LNCaP clone FGC (cell line): ENCODE data around the gene MKKS.
A peak's percentile ranks its signal among the peaks of the same experiment; 100 is the strongest.

ENCODE experiments used
- DNase-seq: peaks from one replicate; pipeline ENCODE4 v3.0.0-alpha.2; 2011; ENCODE audit warnings: low read depth
- H3K4me3 ChIP-seq: 2 replicates; pipeline ENCODE4 v1.5.1; 2011; ENCODE audit warnings: mild to moderate bottlenecking, low read depth, low read length, control low read depth
- TF ChIP-seq, protein P1 (sequence below): IDR thresholded peaks from 2 replicates; pipeline ENCODE4 v1.5.1; 2012; ENCODE audit warnings: mild to moderate bottlenecking; ENCODE audit not compliant: control insufficient read depth, insufficient read depth; ENCODE audit errors: extremely low read depth

MKKS gene

DNA sequence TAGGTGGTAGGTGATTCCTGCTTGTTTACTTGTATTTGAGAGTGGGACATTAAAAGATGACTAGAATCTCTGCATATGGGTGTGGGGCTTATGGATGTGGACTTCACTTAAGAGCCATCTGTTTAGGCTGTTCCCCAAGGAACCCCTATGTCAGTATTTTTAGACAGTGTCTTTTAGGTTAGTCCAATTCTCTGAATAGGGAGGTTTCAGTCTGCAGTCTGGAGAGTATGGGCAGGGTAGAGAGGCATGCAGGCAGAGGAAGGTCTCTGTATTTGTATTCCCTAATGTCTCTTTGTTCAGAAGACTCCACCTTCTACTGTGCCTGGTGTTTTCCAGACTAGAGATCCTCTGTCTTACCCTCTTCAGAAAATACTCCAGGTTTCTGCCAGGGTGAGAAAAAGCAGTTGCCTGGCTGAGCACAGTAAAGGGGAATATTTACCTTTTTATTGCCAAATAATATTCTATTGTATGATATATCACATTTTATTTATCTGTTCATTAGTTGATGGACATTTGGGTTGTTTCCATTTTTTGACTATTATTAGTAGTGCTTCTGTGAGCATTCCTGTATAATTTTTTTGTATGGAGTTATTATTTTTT is 20.2 kb upstream of the MKKS start:
- TF ChIP-seq, protein P1, sequence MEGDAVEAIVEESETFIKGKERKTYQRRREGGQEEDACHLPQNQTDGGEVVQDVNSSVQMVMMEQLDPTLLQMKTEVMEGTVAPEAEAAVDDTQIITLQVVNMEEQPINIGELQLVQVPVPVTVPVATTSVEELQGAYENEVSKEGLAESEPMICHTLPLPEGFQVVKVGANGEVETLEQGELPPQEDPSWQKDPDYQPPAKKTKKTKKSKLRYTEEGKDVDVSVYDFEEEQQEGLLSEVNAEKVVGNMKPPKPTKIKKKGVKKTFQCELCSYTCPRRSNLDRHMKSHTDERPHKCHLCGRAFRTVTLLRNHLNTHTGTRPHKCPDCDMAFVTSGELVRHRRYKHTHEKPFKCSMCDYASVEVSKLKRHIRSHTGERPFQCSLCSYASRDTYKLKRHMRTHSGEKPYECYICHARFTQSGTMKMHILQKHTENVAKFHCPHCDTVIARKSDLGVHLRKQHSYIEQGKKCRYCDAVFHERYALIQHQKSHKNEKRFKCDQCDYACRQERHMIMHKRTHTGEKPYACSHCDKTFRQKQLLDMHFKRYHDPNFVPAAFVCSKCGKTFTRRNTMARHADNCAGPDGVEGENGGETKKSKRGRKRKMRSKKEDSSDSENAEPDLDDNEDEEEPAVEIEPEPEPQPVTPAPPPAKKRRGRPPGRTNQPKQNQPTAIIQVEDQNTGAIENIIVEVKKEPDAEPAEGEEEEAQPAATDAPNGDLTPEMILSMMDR, result no peak
- H3K4me3 ChIP-seq, result no peak overlapping the region

DNA sequence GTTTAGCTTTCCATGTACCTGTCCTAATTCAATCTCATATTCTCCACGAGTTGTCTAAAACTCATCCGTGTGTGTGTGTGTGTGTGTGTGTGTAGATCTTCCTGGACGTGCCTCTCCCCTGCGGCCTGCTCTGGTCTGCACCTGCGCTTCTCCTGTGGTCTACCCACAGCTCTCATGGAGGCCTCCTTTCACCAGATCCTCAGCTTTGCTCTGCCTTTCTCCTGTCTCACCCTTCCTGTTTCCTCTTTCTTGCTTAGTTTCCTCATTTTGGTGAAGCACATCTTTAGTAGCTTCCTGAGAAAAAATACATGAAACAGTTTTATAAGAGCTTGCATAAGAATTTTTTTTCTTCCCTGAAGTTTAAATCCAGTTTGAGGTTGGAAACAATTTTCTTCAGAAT is 19.2 kb upstream of the MKKS start:
- TF ChIP-seq, protein P1, result no peak
- no peak overlapping the region for H3K4me3 ChIP-seq
- DNase-seq, result peak; percentile 26

More for the DNA sequence above, 20.2 kb upstream of the MKKS start:
- no peak for DNase-seq

DNA sequence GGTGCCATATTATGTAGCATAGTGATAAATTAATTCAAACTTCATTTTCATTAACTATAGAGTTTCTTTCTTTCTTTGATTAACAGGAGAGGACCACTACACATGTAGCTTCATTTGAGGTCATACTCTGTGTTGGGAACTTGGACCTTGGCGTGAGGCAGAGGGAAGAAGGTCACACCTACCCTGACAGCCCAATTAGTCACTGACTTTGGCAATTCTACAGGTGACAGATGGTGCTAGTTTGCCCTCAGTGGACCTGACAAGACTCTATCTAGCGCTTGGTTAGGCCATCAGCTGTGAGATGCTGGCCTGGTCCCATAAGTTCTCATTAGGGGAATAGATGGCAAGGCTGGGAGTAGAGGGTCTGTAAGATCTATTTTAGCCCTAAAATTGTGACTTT is 15.2 kb upstream of the MKKS start:
- TF ChIP-seq, protein P1, result no peak
- DNase-seq, result no peak
- H3K4me3 ChIP-seq, result no peak overlapping the region

DNA sequence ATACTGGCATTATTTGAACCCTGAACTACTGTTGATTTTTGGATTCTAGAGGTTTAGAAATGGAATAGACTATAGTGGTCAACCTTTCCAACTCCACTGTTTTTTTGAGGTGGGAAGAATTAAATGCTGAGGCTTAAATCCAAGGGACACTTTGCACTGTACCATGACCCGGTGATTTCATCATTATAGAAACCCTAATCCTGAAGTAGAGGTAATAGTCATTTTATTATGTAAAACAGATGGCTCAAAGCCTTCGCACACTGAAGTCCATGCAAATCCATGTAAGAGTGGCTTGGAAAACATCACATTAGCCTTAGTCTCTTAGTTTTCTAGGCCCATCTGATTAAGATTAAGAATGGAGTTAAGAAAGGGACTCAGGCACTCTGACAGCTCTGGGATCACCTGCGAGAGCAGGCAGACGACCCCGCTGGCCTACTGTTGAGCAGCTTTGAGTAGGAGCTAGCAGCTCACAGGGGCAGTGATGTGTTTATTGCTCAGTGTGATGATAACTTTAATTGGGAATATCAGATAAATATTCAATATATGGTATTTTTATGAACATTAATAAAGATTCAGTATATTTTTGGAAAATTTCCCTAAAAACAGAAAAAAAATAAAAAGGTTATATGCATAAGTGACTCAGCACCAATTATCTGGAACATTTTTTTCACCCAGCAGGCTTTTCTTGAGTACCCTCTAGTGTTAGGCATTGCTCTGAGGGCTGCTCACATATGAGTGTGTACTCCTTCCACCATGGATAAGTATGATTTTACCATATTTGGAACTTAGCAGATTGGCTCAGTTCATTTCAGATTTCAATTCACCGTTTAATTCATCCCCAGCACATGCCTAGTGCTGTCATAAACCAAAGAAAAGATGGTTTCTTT is 14.5 kb upstream of the MKKS start:
- DNase-seq, result no peak
- H3K4me3 ChIP-seq, result no peak overlapping the region
- TF ChIP-seq, protein P1, result no peak

DNA sequence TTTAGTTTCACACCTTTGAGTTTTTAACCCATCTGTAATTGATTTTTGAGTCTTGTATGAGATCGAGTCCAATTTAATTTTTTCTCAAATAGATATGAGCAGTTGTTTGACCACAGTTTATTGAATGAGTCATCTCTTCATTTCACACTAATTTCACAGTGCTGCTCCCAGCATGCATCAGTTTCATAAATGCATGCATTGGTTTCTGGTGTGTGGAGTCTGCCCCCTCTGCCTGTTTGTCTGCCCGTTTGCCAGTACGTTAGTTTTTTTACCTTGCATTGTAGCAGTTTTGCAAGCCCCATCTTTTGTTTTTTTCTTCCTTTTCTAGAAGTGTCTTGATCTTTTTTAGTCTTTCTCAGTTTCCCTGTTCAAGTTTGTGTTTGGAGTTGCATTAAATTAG is 13.0 kb upstream of the MKKS start:
- peak; percentile 40 for DNase-seq
- H3K4me3 ChIP-seq, result no peak overlapping the region
- TF ChIP-seq, protein P1, result no peak

DNA sequence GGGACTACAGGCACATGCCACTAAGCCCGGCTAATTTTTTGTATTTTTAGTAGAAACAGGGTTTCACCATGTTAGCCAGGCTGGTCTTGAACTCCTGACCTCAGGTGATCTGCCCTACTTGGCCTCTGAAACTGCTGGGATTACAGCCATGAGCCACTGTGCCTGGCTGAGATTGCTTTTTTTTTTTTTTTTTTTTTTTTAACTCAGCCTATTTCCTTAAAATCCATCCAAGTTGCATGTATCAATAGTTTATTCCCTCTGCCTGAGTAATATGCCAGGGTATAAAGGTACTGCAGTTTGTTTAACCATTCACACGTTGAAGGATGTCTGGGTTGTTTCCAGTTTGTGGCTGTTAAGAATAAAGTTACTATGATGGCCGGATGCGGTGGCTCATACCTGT is 11.7 kb upstream of the MKKS start:
- DNase-seq, result no peak
- H3K4me3 ChIP-seq, result no peak overlapping the region
- TF ChIP-seq, protein P1, result no peak
